EH (cell line): ENCODE results near the gene ECHS1.
A peak's percentile ranks its signal among the peaks of the same experiment; 100 is the strongest.
"Not testable (repeated sequence)": the region's sequence is repeated elsewhere in the genome, so short reads cannot be mapped to it uniquely, and the experiment has no call there.

Source experiments
- DNase-seq: peaks from one replicate; pipeline ENCODE4 v3.0.0-alpha.2; 2015; ENCODE audit warnings: low read depth

Gene ECHS1

DNA sequence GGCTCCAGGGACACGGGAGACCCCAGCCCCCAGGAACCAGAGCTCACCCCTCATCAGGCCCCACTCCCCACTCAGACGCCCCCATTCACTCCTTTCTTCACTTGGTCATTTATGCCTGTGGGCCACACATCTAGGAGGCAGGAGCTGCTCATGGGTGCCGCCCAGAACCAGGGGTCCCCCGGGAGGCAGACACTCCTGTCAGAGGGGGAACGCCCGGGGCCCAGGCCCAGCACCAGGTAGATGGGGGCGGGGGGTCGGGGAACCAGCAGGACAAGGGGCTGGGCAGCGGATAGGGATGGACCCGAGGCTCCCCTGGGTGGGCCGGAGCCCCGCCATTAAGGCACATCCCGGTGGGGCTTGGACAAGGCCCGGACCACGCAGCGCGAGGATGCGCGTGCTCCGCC lies 48.3 kb downstream of the ECHS1 start:
- no peak for DNase-seq

DNA sequence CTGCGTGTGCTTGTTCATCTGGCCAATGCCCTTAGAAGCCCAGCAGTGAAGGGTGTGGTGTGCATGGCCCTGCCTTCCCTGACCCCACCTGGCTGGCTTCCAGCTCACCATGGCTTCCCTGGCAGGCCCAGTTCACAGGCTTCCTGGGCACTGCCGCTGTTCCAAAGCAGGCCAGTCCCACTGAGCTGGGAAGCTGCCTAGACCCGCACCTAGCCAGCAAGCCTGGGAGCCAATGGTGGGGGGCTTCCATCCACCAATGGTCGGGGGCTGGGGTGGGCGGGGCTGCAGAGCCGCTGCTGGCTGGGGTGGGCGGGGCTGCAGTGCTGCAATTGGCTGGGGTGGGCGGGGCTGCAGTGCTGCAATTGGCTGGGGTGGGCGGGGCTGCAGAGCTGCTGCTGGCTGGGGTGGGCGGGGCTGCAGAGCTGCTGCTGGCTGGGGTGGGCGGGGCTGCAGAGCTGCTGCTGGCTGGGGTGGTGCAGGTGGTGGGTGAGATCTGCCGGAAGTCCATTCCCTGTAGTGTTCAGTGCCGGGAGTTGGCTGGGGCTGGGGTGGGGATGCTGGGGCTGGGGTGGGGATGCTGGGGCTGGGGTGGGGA lies 48.9 kb downstream of the ECHS1 start:
- DNase-seq = peak; percentile 71

DNA sequence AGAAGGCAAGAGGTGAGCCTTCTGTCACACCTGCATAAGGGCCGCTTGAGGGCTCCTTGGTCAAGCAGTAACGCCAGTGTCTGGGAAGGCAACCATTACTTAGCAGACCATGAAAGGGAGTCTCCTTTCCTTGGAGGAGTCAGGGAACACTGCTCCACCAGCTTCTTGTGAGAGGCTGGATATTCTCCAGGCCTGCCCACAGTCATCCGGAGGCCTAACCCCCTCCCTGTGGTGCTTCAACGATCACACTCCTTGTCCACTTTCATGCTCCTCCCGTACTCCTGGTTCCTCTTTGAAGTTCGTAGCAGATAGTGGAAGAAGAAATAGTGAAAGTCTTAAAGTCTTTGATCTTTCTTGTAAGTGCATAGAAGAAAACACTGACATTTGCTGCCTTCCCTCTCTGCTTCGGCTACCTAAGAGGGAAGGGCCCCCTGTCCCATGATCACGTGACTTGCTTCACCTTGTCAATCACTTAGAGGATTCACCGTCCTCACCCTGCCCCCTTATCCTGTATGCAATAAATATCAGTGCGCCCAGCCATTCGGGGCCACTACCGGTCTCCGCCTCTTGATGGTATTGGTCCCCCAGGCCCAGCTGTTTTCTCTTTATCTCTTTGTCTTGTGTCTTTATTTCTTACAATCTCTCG lies 51.0 kb downstream of the ECHS1 start:
- not testable (repeated sequence) for DNase-seq

DNA sequence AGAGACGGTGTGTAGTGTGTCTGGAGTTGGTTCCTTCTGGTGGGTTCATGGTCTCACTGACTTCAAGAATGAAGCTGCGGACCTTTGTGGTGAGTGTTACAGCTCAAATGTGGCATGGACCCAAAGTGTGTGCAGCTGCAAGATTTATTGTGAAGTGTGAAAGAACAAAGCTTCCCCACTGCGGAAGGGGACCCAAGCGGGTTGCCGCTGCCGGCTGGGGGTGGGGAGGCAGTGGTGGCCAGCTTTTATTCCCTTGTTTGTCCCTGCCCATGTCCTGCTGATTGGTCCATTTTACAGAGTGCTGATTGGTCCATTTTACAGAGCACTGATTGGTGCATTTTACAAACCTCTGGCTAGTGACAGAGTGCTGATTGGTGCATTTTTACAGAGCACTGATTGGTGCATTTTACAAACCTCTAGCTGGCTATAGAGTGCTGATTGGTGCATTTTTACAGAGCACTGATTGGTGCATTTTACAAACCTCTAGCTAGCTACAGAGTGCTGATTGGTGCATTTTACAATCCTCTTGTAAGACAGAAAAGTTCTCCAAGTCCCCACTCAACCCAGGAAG lies 52.2 kb downstream of the ECHS1 start:
- DNase-seq = not testable (repeated sequence)

DNA sequence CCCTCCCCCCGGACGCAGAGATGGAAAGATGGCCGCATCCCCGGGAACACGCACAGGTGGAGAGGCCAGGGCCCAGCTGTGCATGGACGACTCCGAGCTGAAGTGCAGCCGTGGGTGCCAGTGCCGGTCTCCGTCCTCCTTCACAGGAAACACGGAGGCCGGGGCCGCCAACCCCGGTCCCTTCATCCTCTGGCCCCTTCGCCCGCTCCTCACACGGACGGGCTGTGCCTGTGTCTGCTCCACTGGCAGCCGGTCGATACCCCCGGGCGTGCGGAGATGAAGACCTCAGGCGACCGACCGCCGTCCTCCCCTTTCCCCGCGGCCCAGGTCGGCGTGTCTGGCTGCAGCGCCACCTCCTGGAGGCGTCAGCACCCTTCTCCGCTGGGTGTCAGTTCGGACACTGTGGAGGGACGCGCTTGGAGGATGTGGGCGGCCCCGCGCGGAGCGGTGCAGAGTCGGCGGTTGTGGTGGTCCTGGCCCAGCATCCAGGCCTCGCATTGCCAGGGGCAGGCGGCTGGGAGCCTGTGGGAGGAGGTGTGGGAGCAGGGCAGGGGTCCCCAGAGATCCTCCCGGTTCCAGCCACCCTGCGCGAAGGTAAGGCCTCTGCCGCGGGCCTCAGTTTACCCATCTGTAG lies 54.5 kb downstream of the ECHS1 start:
- peak; percentile 52 for DNase-seq

DNA sequence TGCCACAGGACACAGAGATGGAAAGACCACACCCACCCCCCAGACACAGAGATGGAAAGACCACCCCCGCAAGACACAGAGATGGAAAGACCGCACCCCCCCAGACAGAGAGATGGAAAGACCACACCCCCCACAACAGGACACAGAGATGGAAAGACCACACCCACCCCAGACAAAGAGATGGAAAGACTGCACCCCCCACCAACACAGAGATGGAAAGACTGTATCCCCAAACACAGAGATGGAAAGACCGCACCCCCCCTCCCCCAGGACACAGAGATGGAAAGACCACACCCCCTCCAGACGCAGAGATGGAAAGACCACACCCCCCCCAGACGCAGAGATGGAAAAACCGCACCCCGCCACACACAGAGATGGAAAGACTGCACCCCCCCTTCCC lies 56.4 kb downstream of the ECHS1 start:
- DNase-seq = no peak

DNA sequence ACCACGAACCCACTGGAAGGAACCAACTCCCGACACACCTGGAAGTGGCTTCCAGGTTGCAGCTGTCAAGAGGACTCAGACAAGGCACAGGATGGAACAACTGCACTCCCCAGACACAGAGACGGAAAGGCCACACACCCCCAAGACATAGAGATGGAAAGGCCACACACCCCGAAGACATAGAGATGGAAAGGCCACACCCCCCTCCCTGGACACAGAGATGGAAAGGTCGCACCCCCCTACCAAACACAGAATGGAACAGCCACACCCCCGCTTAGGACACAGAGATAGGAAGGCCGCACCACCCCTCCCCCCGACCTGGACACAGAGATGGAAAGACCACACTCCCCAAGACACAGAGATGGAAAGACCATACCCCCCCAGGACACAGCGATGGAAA lies 56.9 kb downstream of the ECHS1 start:
- no peak for DNase-seq

DNA sequence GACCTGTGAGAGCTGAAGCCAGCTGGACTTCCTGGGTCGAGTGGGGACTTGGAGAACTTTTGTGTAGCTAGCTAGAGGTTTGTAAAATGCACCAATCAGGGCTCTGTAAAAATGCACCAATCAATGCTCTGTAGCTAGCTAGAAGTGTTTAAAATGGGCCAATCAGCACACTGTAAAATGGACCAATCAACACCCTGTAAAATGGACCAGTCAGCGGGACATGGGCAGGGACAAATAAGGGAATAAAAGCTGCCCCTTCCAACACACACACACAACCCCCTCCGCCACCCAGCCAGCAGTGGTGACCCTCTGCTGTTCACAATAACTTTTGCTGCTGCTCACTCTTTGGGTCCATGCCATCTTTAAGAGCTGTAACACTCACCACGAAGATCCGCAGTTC lies 57.3 kb downstream of the ECHS1 start:
- peak; percentile 32 for DNase-seq

DNA sequence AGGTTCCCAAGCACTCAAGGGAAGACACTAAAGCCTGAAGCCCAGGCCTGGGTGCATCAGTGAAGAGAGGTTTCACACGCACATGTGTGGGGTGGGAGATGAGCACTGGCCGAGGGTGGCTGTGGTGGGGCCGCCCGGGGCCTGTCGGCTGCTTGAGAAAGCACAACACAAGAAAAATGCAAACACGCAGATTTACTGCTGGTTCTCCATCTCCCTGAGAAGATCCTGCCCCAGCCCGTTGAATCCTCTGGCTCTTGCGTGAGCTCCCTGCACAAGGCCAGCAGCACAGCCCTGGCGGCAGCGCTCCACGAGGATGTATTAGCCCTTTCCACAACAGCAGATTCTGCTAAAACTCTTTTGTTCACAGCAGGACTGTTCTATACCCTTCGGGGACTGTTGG lies 58.2 kb downstream of the ECHS1 start:
- DNase-seq = no peak

DNA sequence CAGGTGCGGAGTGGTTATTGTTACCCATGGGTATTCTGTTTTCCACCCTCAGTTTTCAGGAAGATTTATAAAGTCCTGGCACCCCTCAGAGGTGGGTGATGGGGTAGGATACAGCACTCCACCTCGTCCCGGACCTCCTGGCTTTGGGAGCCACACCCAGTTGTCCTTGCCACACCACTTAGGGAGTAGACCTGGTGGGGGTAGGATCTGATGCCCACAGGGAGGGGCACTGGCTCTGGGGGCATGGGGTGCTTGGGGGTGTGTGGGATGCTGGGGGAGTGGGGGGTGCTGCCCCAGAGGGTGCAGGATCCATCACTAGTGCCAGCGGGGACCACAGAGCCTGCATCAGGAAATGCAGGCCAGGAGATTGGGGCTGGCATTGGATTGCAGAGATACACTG lies 60.0 kb downstream of the ECHS1 start:
- DNase-seq = no peak

DNA sequence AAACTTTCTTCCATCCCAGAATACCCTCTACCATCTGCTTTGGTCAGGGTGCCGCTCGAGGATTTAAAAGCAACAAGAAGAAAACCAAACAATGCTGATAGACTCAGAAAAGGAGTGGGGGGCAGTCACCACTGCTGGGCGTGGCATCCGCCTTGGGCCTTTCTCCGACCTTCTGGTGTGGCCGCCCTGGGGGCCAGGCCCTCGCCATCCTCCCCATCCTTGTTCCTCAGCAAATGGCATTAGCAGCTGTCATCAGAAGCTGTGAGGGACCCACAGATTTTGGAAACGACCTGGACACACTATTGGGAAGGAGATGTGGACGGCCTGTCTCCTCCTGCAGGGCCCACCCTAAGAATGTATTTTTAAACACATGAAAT lies 60.4 kb downstream of the ECHS1 start:
- DNase-seq = no peak
